Endometrium (tissue), 2 donors: ENCODE results near the gene GNAT1.
"Not testable (repeated sequence)": the region's sequence is repeated elsewhere in the genome, so short reads cannot be mapped to it uniquely, and the experiment has no call there.

Source experiments
- FAIRE-seq: peaks from 2 replicates; lab custom pipeline; 2012; peaks lifted over from hg19 to GRCh38; lab: Jason Lieb, UNC
- donor health status: control.
- donor health status: control.

GNAT1 gene

GRCh38 chr3:50203809-50204803, 12.7 kb downstream of the GNAT1 start:
- no peak for FAIRE-seq

GRCh38 chr3:50204804-50205412, 13.5 kb downstream of the GNAT1 start, which contains the start of gene SLC38A3:
Gene SLC38A3 (plus strand): TSS chr3:50205271. CDS start chr3:50214200, 8,929 bp downstream.
- no peak for FAIRE-seq

GRCh38 chr3:50205413-50206276, 14.2 kb downstream of the GNAT1 start:
- no peak for FAIRE-seq

GRCh38 chr3:50207359-50208042, 16.1 kb downstream of the GNAT1 start:
- no peak for FAIRE-seq

- FAIRE-seq: no peak
These were observed 17.4 kb downstream of the GNAT1 start for GRCh38 chr3:50208677-50209344.

- FAIRE-seq: no peak
These were observed 18.7 kb downstream of the GNAT1 start for GRCh38 chr3:50210176-50210509.

GRCh38 chr3:50210510-50211367, 19.3 kb downstream of the GNAT1 start:
- FAIRE-seq: no peak

GRCh38 chr3:50211368-50211717, 19.9 kb downstream of the GNAT1 start:
- not testable (repeated sequence) for FAIRE-seq

GRCh38 chr3:50211930-50212329, 20.5 kb downstream of the GNAT1 start:
- no peak for FAIRE-seq

GRCh38 chr3:50212502-50212901, 21.1 kb downstream of the GNAT1 start:
- no peak for FAIRE-seq

GRCh38 chr3:50212971-50213370, 21.6 kb downstream of the GNAT1 start:
- no peak for FAIRE-seq

- FAIRE-seq: no peak
These were observed 22.0 kb downstream of the GNAT1 start for GRCh38 chr3:50213373-50213772.

- no peak for FAIRE-seq
These were observed 23.4 kb downstream of the GNAT1 start for GRCh38 chr3:50214824-50215223.

- no peak for FAIRE-seq
These were observed 24.1 kb downstream of the GNAT1 start for GRCh38 chr3:50215529-50215928.

- FAIRE-seq: no peak
These were observed 26.3 kb downstream of the GNAT1 start for GRCh38 chr3:50217681-50218080.

- FAIRE-seq: no peak
These were observed 27.0 kb downstream of the GNAT1 start for GRCh38 chr3:50218448-50218847.

GRCh38 chr3:50219285-50219684, 27.9 kb downstream of the GNAT1 start:
- FAIRE-seq: no peak

- FAIRE-seq: no peak
These were observed 28.7 kb downstream of the GNAT1 start for GRCh38 chr3:50220109-50220508.

GRCh38 chr3:50221051-50221410, 29.6 kb downstream of the GNAT1 start:
- no peak for FAIRE-seq

- no peak for FAIRE-seq
These were observed 30.2 kb downstream of the GNAT1 start for GRCh38 chr3:50221411-50222168.
